GM20000 (cell line): ENCODE data around the gene KRTAP10-4.
"Not testable (repeated sequence)": the region's sequence is repeated elsewhere in the genome, so short reads cannot be mapped to it uniquely, and the experiment has no call there.

Experiments used
- DNase-seq: peaks from one replicate; pipeline ENCODE4 v3.0.0; 2012; ENCODE audit warnings: low spot score
- TF ChIP-seq, protein P1 (sequence below): IDR thresholded peaks from 2 replicates; pipeline ENCODE4 v1.5.1; 2012; ENCODE audit warnings: mild to moderate bottlenecking, control low read depth; ENCODE audit errors: extremely low read depth, missing control alignments

KRTAP10-4 gene

GRCh38 chr21:44579056-44579832, 5.7 kb downstream of the KRTAP10-4 start:
- TF ChIP-seq, protein P1, sequence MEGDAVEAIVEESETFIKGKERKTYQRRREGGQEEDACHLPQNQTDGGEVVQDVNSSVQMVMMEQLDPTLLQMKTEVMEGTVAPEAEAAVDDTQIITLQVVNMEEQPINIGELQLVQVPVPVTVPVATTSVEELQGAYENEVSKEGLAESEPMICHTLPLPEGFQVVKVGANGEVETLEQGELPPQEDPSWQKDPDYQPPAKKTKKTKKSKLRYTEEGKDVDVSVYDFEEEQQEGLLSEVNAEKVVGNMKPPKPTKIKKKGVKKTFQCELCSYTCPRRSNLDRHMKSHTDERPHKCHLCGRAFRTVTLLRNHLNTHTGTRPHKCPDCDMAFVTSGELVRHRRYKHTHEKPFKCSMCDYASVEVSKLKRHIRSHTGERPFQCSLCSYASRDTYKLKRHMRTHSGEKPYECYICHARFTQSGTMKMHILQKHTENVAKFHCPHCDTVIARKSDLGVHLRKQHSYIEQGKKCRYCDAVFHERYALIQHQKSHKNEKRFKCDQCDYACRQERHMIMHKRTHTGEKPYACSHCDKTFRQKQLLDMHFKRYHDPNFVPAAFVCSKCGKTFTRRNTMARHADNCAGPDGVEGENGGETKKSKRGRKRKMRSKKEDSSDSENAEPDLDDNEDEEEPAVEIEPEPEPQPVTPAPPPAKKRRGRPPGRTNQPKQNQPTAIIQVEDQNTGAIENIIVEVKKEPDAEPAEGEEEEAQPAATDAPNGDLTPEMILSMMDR, result no peak
- DNase-seq, result no peak

DNA sequence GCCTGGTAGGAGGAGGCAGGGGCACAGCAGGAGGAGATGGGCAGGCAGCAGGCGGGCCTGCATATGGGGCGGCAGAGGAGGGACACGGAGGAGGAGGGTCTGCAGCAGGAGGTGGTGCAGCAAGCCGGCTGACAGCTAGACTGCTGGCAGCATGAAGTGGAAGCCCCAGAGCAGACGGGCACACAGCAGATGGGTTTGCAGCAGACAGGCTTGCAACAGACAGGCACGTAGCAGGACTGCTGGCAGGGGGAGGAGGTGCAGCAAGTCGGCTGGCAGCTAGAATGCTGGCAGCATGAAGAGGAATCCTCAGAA, 6.3 kb downstream of the KRTAP10-4 start:
- DNase-seq, result no peak
- TF ChIP-seq, protein P1, result no peak

DNA sequence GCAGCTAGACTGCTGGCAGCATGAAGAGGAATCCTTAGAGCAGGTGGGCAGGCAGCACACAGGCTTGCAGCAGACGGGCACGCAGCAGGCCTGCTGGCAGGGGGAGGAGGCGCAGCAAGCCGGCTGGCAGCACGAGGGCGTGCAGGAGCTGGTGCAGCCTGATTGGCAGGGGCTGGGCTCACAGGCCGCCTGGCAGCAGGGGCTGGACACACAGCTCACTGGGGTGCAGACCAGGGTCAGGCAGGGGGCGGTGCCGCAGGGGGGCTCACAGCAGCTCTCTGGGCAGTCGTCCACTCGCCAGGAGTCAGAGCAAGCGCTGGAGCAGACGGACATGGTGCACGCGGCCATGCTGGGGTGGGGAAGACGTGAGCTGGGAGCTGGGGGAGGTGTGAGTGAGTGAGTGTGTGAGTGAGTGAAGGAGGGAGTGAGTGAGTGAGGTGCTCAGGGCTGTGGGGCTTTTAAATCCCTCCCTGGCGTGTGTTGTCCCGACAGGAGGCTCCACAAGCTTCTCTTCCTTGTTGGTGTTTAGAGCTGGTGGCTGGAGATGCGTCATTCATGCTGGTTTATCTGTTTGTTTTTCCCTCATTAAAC, 6.8 kb downstream of the KRTAP10-4 start, which contains the start of gene KRTAP10-5:
Gene KRTAP10-5 (minus strand): TSS at position 374 of the 591 bp plus-strand sequence. CDS start 26 bp downstream, at position 348.
- DNase-seq, result not testable (repeated sequence)

DNA sequence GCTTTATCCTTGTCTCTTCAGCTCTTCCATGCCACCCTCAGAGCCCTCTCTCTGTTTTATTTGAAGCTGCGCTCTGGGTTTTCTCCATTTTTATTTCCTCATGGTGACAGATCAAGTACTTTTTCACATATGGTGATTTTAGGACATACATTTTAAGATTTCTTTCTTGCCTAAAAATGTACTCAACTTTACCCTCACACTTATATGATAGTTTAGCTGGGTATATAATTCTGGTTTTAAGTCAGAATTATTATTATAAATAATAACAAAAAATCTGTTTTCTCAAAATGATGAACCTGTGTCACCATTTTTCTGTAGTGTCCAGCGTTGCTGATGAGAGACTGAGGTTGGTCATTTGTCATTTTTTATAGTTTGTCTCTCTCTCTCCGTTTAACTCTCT, 7.6 kb downstream of the KRTAP10-4 start:
- no peak for DNase-seq
- TF ChIP-seq, protein P1, result no peak

DNA sequence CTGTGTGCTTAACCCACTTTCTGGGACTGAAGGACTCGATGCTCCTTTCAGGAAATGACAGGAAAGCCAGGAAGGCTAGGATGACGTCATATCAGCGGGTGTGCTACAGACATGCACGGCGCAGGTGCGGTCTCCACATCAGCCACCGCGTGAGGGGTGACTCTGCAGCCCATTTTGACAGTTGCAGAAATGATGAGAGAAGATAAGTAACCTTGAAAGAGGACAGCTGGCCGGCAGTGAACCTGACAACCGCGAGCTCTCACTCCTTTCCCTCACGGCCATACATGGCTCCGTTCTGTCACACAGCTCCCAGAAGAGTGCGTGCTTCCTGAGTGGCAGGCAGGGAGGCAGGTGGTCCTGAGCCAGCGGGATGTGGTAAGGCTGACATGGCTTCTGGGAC, 8.5 kb downstream of the KRTAP10-4 start:
- no peak for DNase-seq
- TF ChIP-seq, protein P1, result no peak

GRCh38 chr21:44583089-44583799, 9.7 kb downstream of the KRTAP10-4 start:
- TF ChIP-seq, protein P1, result no peak
- DNase-seq, result no peak

DNA sequence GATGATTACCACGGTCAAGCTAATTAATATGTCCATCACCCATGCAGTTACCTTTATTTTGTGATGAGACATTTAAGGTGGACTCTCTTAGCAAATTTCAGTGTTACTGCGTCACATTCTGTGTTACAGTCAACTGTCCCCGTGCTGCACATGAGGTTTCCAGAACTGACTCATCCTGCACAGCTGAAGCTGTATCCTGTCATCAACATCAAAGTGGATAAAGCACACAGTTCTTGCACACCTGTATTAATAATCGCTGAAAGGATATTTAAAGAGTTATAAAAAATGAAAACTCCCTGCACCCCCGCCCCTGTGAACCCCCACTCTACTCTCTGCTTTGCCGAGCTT, 10.2 kb downstream of the KRTAP10-4 start:
- no peak for DNase-seq
- TF ChIP-seq, protein P1, result no peak
